ENCODE data around the gene BCLAF1. TPM values are rescaled to one million over a fixed set of nuclear protein-coding genes. Genes with fewer than 3 reads are reported as not detected.

Gene BCLAF1
- polyA plus RNA-seq, 1 donor (not counting 4 experiments of a cell fraction or from before 2014, with no cell fraction given) = 80.3 TPM

DNA sequence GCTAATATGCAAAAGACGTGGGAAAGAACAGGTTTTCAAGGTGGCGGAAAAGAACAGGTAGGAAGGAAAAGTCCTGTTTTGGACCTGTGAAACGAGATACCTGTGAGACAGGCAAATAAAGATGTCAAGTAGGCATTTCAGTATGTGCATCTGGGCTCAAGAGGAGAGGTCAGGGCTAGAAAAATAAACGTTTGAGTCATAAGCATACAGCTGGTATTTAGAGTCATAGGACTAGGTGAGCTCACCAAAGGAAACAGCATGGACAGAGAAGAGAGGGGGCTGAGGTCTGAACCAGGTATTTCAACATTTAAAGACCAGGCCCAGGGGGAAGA lies 54.4 kb downstream of the BCLAF1 start:
- no peaks in the 10 kb centered on the region for H3K27me3 ChIP-seq (ENCODE audit: control insufficient read depth, extremely low read depth, insufficient read depth, low read length)
- TF ChIP-seq CTCF (optimal IDR thresholded peaks at IDR 0.05 in 1 of 3, IDR thresholded peaks at IDR 0.05 in 1 of 3, conservative IDR thresholded peaks at IDR 0.05 in 1 of 3; ENCODE audit: extremely low read depth in 1 of 3, insufficient read depth in 2 of 3, low read length in 3 of 3) (no peak), EZH2 (IDR thresholded peaks at IDR 0.05; ENCODE audit: low read length) (no peak)
- FAIRE-seq (no peak), DNase-seq (ENCODE audit: low read depth, low spot score) (no peak)
- no peak overlapping the region for H3K4me3 ChIP-seq (ENCODE audit: control insufficient read depth in 2 of 3, extremely low read depth in 1 of 3, insufficient read depth in 2 of 3, low read depth in 1 of 3, low read length in 3 of 3)
- dilution Hi-C loops (cut with MboI; ENCODE audit: extremely low pct_ligation_motif_present, low sequenced_read_pairs) = no loop called here
- no peak overlapping the region for H3K27ac ChIP-seq (ENCODE audit: control insufficient read depth, insufficient read depth, low read length)
- no peak overlapping the region for H3K9ac ChIP-seq (ENCODE audit: control insufficient read depth, extremely low read depth, insufficient read depth, low read length)
- H4K20me1 ChIP-seq (ENCODE audit: control insufficient read depth, extremely low read depth, insufficient read depth, low read length) = no peaks in the 10 kb centered on the region
- no peak overlapping the region for H3K4me2 ChIP-seq (ENCODE audit: control insufficient read depth, extremely low read depth, insufficient read depth, low read depth, low read length)
- H3K9me3 ChIP-seq (ENCODE audit: control insufficient read depth, low read depth, low read length) = no peaks in the 10 kb centered on the region
- no peak overlapping the region for H2AFZ ChIP-seq (ENCODE audit: control insufficient read depth, low read length)
- peaks cover 0 to 14% of the 10 kb centered on the region in 2 experiments for H3K36me3 ChIP-seq (ENCODE audit: control insufficient read depth in 2 of 2, extremely low read depth in 1 of 2, insufficient read depth in 2 of 2, low read length in 2 of 2)
- no peaks in the 10 kb centered on the region for H3K79me2 ChIP-seq (ENCODE audit: control insufficient read depth, insufficient read depth, low read length)
- H3K9me1 ChIP-seq (ENCODE audit: control insufficient read depth, extremely low read depth, insufficient read depth, low read length) = no peaks in the 10 kb centered on the region
- H3K4me1 ChIP-seq (ENCODE audit: control insufficient read depth, extremely low read depth, insufficient read depth, low read length) = no peaks in the 10 kb centered on the region

- no peaks in the 10 kb centered on the region for H3K9me3 ChIP-seq (ENCODE audit: control insufficient read depth, low read depth, low read length)
- H3K9me1 ChIP-seq (ENCODE audit: control insufficient read depth, extremely low read depth, insufficient read depth, low read length) = no peaks in the 10 kb centered on the region
- H2AFZ ChIP-seq (ENCODE audit: control insufficient read depth, low read length) = no peak overlapping the region
- no peak overlapping the region for H3K9ac ChIP-seq (ENCODE audit: control insufficient read depth, extremely low read depth, insufficient read depth, low read length)
- H3K4me1 ChIP-seq (ENCODE audit: control insufficient read depth, extremely low read depth, insufficient read depth, low read length) = no peaks in the 10 kb centered on the region
- peaks cover 0 to 6% of the 10 kb centered on the region in 2 experiments for H3K36me3 ChIP-seq (ENCODE audit: control insufficient read depth in 2 of 2, extremely low read depth in 1 of 2, insufficient read depth in 2 of 2, low read length in 2 of 2)
- DNase-seq (ENCODE audit: low read depth, low spot score) (no peak), FAIRE-seq (no peak)
- H3K27ac ChIP-seq (ENCODE audit: control insufficient read depth, insufficient read depth, low read length) = no peak overlapping the region
- TF ChIP-seq EZH2 (IDR thresholded peaks at IDR 0.05; ENCODE audit: low read length) (no peak), CTCF (optimal IDR thresholded peaks at IDR 0.05 in 1 of 3, IDR thresholded peaks at IDR 0.05 in 1 of 3, conservative IDR thresholded peaks at IDR 0.05 in 1 of 3; ENCODE audit: extremely low read depth in 1 of 3, insufficient read depth in 2 of 3, low read length in 3 of 3) (no peak)
- no peaks in the 10 kb centered on the region for H3K79me2 ChIP-seq (ENCODE audit: control insufficient read depth, insufficient read depth, low read length)
- H3K4me3 ChIP-seq (ENCODE audit: control insufficient read depth in 2 of 3, extremely low read depth in 1 of 3, insufficient read depth in 2 of 3, low read depth in 1 of 3, low read length in 3 of 3) = no peak overlapping the region
- dilution Hi-C loops (cut with MboI; ENCODE audit: extremely low pct_ligation_motif_present, low sequenced_read_pairs) = no loop called here
- no peak overlapping the region for H3K4me2 ChIP-seq (ENCODE audit: control insufficient read depth, extremely low read depth, insufficient read depth, low read depth, low read length)
- no peaks in the 10 kb centered on the region for H3K27me3 ChIP-seq (ENCODE audit: control insufficient read depth, extremely low read depth, insufficient read depth, low read length)
- no peaks in the 10 kb centered on the region for H4K20me1 ChIP-seq (ENCODE audit: control insufficient read depth, extremely low read depth, insufficient read depth, low read length)
These were observed 56.9 kb downstream of the BCLAF1 start for GRCh38 chr6:136232701-136233100.

Measured in keratinocyte (primary cell).